HepG2 (cell line): ENCODE results near the gene CIDEA. TPM values are rescaled to one million over a fixed set of nuclear protein-coding genes. Genes with fewer than 3 reads are reported as not detected.

Experiments used
- ATAC-seq: fragments of 200-7000 bp; cut with Tn5 transposase; 3 replicates; pipeline ENCODE4 v1.9.1; 2020; ENCODE audit warnings: mild to moderate bottlenecking, moderate library complexity
- BruUV-seq: library from RNA; stranded (reverse); fragments of 400-500 nt; replicated peaks from 2 replicates; lab custom pipeline; 2021; lab: Mats Ljungman, UMichigan
- CTCF ChIA-PET: fragments of 300-600 bp; formaldehyde crosslinking; extraction: SDS; loops from one replicate; lab custom pipeline; 2021; ENCODE audit warnings: low total read pairs, inconsistent platforms, low intra/inter-chr PET ratio; lab: Yijun Ruan, JAX
- POLR2A ChIA-PET: fragments of 350-600 bp; sonication (Branson Sonifier 250); formaldehyde crosslinking; loops from one replicate; lab custom pipeline; 2020; ENCODE audit warnings: antibody characterized with exemption, inconsistent platforms; lab: Yijun Ruan, JAX
- DNase-seq: peaks from one replicate; pipeline ENCODE4 v3.0.0-alpha.2; 2015; ENCODE audit warnings: low spot score
- FAIRE-seq: peaks from 3 replicates; lab custom pipeline; 2011; peaks lifted over from hg19 to GRCh38; lab: Jason Lieb, UNC
- H2AFZ ChIP-seq: one replicate; pipeline ENCODE4 v1.6.1; 2011; ENCODE audit warnings: low read length, inconsistent platforms
- H3K27ac ChIP-seq: fragments of 300-600 bp; 3 replicates; pipeline ENCODE4 v1.8.0; 2011; ENCODE audit warnings: mixed run types, mild to moderate bottlenecking, mixed read lengths, low read length, inconsistent platforms; ENCODE audit not compliant: insufficient read depth; ENCODE audit errors: extremely low read length
- H3K27me3 ChIP-seq, 2 experiments: fragments of 200-600 bp in 1 of 2; 2 replicates in 1 of 2; 3 replicates in 1 of 2; pipeline versions ENCODE4 v1.6.0 to v1.8.0; 2011; ENCODE audit warnings: low read length in 2 of 2, mild to moderate bottlenecking in 2 of 2, moderate library complexity in 2 of 2, inconsistent platforms in 1 of 2; ENCODE audit not compliant: insufficient read depth in 2 of 2, control insufficient read depth in 1 of 2
- H3K36me3 ChIP-seq, 2 experiments: fragments of 200-600 bp in 1 of 2; replicated peaks in 1 of 2; 2 replicates in 1 of 2; 3 replicates in 1 of 2; pipeline versions ENCODE4 v1.5.1 to v1.8.0; 2011; ENCODE audit warnings: low read length in 2 of 2, inconsistent platforms in 1 of 2; ENCODE audit not compliant: insufficient read depth in 2 of 2, control insufficient read depth in 1 of 2
- H3K4me1 ChIP-seq: 2 replicates; pipeline ENCODE4 v1.5.1; 2012; ENCODE audit warnings: low read length, inconsistent platforms; ENCODE audit not compliant: insufficient read depth
- H3K4me2 ChIP-seq: 2 replicates; pipeline ENCODE4 v1.6.0; 2011; ENCODE audit warnings: low read depth, low read length, inconsistent platforms
- H3K4me3 ChIP-seq, 3 experiments: fragments of 200-600 bp in 1 of 3; sonication (generic), shearing (Covaris generic) in 1 of 3; replicated peaks in 1 of 3; 2 replicates each; pipeline ENCODE4 v1.5.1; 2011 to 2016; ENCODE audit warnings: low read length in 3 of 3, inconsistent platforms in 2 of 3, low read depth in 2 of 3, mild to moderate bottlenecking in 2 of 3, control low read depth in 1 of 3, mixed read lengths in 1 of 3; ENCODE audit not compliant: insufficient read depth in 1 of 3
- H3K79me2 ChIP-seq: one replicate; pipeline ENCODE4 v1.6.1; 2011; ENCODE audit warnings: low read length, inconsistent platforms; ENCODE audit not compliant: insufficient read depth
- H3K9ac ChIP-seq: 2 replicates; pipeline ENCODE4 v1.6.0; 2011; ENCODE audit warnings: mild to moderate bottlenecking, low read depth, low read length, inconsistent platforms; ENCODE audit not compliant: insufficient read depth
- H3K9me3 ChIP-seq: 2 replicates; pipeline ENCODE4 v1.5.1; 2012; ENCODE audit warnings: mild to moderate bottlenecking, low read length
- H4K20me1 ChIP-seq: 2 replicates; pipeline ENCODE4 v1.6.0; 2011; ENCODE audit warnings: inconsistent platforms, mild to moderate bottlenecking, low read length, moderate library complexity; ENCODE audit not compliant: insufficient read depth
- CREB3 ChIP-seq: sonication (generic); formaldehyde crosslinking; IDR thresholded peaks from 2 replicates; pipeline ENCODE4 v1.5.0; 2020; ENCODE audit warnings: missing genetic modification reagents
- ERF ChIP-seq: IDR thresholded peaks from 2 replicates; pipeline ENCODE4 v1.6.1; 2018; ENCODE audit warnings: missing biosample characterization, missing genetic modification reagents
- GTF2F1 ChIP-seq: fragments of 150-350 bp; IDR thresholded peaks from 2 replicates; pipeline ENCODE4 v1.6.1; 2014; ENCODE audit warnings: low read length
- KAT2B ChIP-seq: fragments of 150-350 bp; IDR thresholded peaks from 2 replicates; pipeline ENCODE4 v1.6.1; 2014; ENCODE audit warnings: low read depth, low read length, borderline replicate concordance
- MZF1 ChIP-seq: sonication (generic); formaldehyde crosslinking; IDR thresholded peaks from 2 replicates; pipeline ENCODE4 v1.8.1; 2023; ENCODE audit warnings: mild to moderate bottlenecking, missing genetic modification reagents, borderline replicate concordance
- NCOA1 ChIP-seq: sonication (generic); formaldehyde crosslinking; IDR thresholded peaks from 2 replicates; pipeline ENCODE4 v1.9.0; 2021; ENCODE audit warnings: missing genetic modification reagents
- NCOA2 ChIP-seq: sonication (generic); formaldehyde crosslinking; IDR thresholded peaks from 2 replicates; pipeline ENCODE4 v1.8.0; 2022; ENCODE audit warnings: inconsistent platforms
- RCOR2 ChIP-seq: IDR thresholded peaks from 2 replicates; pipeline ENCODE4 v1.6.1; 2016; ENCODE audit warnings: missing biosample characterization, missing genetic modification reagents
- SRSF9 ChIP-seq: fragments of 200-400 bp; formaldehyde crosslinking; IDR thresholded peaks from 2 replicates; pipeline ENCODE4 v1.6.1; 2018; ENCODE audit warnings: borderline replicate concordance, mild to moderate bottlenecking, low read depth, low read length; ENCODE audit not compliant: insufficient read depth, poor library complexity, severe bottlenecking
- TAF1 ChIP-seq: sonication (generic); formaldehyde crosslinking; IDR thresholded peaks from 2 replicates; pipeline ENCODE4 v1.4.0; 2020; ENCODE audit warnings: missing genetic modification reagents
- YY1 ChIP-seq: IDR thresholded peaks from 2 replicates; pipeline ENCODE4 v1.6.1; 2011; ENCODE audit warnings: low read length, low read depth, moderate library complexity, mild to moderate bottlenecking; ENCODE audit not compliant: insufficient read depth, insufficient replicate concordance
- ZNF234 ChIP-seq: sonication (generic); formaldehyde crosslinking; conservative IDR thresholded peaks from 2 replicates; pipeline ENCODE4 v1.5.1; 2020; ENCODE audit warnings: mild to moderate bottlenecking, missing genetic modification reagents
- ZNF616 ChIP-seq: sonication (generic); formaldehyde crosslinking; IDR thresholded peaks from 2 replicates; pipeline ENCODE4 v1.5.0; 2020; ENCODE audit warnings: low read depth, mild to moderate bottlenecking, missing genetic modification reagents
- ZNF713 ChIP-seq: sonication (generic); formaldehyde crosslinking; IDR thresholded peaks from 2 replicates; pipeline ENCODE4 v1.4.0; 2020; ENCODE audit warnings: mild to moderate bottlenecking, missing genetic modification reagents
- ZNF740 ChIP-seq: sonication (generic); formaldehyde crosslinking; IDR thresholded peaks from 2 replicates; pipeline ENCODE4 v1.4.0; 2020; ENCODE audit warnings: missing genetic modification reagents
- WGBS: methylation state at CpG from one replicate; pipeline ENCODE4 v1.1.6; 2017; ENCODE audit warnings: low lambda C conversion rate; 5-methylcytosine and 5-hydroxymethylcytosine counted together
- in situ Hi-C: cut with HindIII; loops from 2 replicates; pipeline ENCODE4 v1.10.0; 2017; ENCODE audit warnings: low pct_unique_long_range_greater_than_20kb; ENCODE audit not compliant: extremely low pct_ligation_motif_present
- intact Hi-C: fragments of 100-400 bp; cut with micrococcal nuclease; formaldehyde crosslinking; loops from one replicate; pipeline ENCODE4 v1.10.0; 2022; ENCODE audit not compliant: unreplicated experiment
- polyA plus RNA-seq, 8 experiments: library from polyadenylated mRNA; depleted of rRNA in 3 of 8; stranded (reverse) in 7 of 8; unstranded in 1 of 8; fragments of >200 nt; fragmentation: Illumina TruSeq in 4 of 8; extraction: Trizol in 4 of 8; gene quantifications; 2 replicates each; pipeline versions ENCODE4 v1.2.1 to v1.2.3, GENCODE V29; 2011 to 2016; ENCODE audit warnings: low read depth in 4 of 8, missing spikeins in 1 of 8, mixed read lengths in 1 of 8; ENCODE audit not compliant: insufficient read depth in 1 of 8
- total RNA-seq, 5 experiments: library from RNA; depleted of rRNA; stranded (reverse); fragments of >200 nt; fragmentation: Illumina TruSeq; extraction: Trizol; gene quantifications; 2 replicates each; pipeline ENCODE4 v1.2.3, GENCODE V29; 2016; ENCODE audit warnings: low read depth in 1 of 5
- TF ChIP-seq, protein P1 (sequence below): sonication (generic); formaldehyde crosslinking; IDR thresholded peaks from 2 replicates; pipeline ENCODE4 v1.8.1; 2023; ENCODE audit warnings: mild to moderate bottlenecking, moderate library complexity, missing genetic modification reagents
- TF ChIP-seq, protein P2 (sequence below): sonication (generic); formaldehyde crosslinking; IDR thresholded peaks from 2 replicates; pipeline ENCODE4 v1.5.0; 2020; ENCODE audit warnings: missing genetic modification reagents, mild to moderate bottlenecking, borderline replicate concordance
- TF ChIP-seq, protein P3 (sequence below): IDR thresholded peaks from 2 replicates; pipeline ENCODE4 v1.6.1; 2016; ENCODE audit warnings: missing compliant biosample characterization, missing genetic modification reagents, borderline replicate concordance

Gene CIDEA
- total and polyA plus RNA-seq, 2 of the 13 experiments (the other 11 are each of a cell fraction or from before 2014, with no cell fraction given) = not detected

DNA sequence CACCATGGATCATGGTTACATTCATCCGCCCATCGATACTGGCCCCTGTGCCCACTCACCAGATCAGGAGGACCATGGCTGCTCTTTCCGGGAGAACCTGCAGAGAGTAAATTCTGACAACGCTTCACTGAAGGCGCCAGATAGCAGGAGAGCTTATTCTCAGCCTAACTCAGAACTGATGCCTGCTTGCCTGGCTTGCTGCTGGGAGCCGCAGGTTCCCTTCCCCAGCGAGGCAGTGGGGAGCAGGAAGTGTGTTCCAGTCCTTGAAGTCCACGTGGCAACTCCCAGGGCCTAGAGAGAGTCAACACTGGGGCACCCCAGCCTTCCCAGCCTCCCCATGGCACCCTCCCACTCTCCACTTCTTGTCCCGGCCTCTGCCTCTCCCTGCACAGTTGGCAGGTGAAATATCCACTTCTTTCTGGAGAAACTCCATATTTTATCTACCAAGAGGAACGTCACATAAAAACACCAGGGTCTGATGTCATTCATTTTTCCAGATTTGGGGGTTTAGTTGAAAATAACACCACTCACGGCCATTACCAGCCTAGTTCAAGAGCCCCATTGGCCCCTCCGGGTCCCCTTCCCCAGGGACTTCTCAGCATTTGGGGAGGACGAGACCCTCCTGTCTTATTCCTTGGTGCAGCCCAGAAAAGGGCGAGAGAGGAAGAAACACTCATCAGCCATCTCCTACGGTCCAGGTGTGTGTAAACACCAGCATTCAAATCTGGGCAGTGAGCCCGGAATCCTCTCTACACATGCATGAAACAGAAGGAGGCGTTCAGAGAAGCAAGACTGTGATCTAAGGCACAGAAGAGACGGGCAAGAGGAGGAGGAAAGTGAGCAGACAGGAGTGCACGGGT, 50.4 kb downstream of the CIDEA start (continued):
- no peak for TF ChIP-seq MZF1 (CRISPR knock-in tag)
- TF ChIP-seq, all 625 proteins: peak for 1

GRCh38 chr18:12305211-12305610, 51.0 kb downstream of the CIDEA start:
- no TSS peak for BruUV-seq
- H3K79me2 ChIP-seq = no peaks in the 10 kb centered on the region
- intact Hi-C loops = loop anchor here (5.0 kb wide), 1 partner anchor 33 kb away; no protein-coding TSS in a partner anchor
- no peak for DNase-seq
- CTCF ChIA-PET = no interaction called here
- no peaks in the 10 kb centered on the region for H4K20me1 ChIP-seq
- ATAC-seq = no peak
- H3K4me1 ChIP-seq = peaks cover 48% of the 10 kb centered on the region
- no peak overlapping the region for H3K27ac ChIP-seq
- no peak overlapping the region for H3K9ac ChIP-seq
- no peaks in the 10 kb centered on the region for H3K36me3 ChIP-seq
- no peaks in the 10 kb centered on the region for H3K9me3 ChIP-seq
- POLR2A ChIA-PET = no interaction called here
- TF ChIP-seq, protein P1, sequence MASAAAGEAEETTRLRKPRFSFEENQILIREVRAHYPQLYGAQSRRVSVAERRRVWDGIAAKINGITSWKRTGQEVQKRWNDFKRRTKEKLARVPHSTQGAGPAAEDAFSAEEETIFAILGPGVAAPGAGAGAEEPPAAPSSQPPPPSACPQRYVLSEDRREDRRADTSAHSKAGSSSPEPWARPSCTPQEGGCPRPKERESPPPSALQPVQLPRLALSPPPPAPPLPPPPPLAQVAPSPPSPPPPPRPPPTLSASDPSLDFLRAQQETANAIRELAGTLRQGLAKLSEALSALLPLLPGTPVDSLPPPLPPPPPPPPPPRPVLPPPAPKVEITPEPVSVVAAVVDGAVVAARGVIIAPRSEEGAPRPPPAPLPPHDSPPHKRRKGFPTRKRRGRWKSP (CRISPR knock-in tag) = no peak
- TF ChIP-seq KAT2B = no peak
- TF ChIP-seq CREB3 = no peak
- no peak for TF ChIP-seq SRSF9
- TF ChIP-seq NCOA2 (CRISPR knock-in tag) = no peak
- TF ChIP-seq ZNF616 (CRISPR knock-in tag) = no peak
- TF ChIP-seq, protein P2, sequence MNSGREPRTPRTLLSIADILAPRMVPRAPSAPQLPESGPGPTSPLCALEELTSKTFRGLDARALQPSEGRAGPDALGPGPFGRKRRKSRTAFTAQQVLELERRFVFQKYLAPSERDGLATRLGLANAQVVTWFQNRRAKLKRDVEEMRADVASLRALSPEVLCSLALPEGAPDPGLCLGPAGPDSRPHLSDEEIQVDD = no peak
- no peak for TF ChIP-seq ZNF713 (CRISPR knock-in tag)
- TF ChIP-seq RCOR2 (CRISPR knock-in tag) = no peak
- no peak for TF ChIP-seq ZNF740
- TF ChIP-seq, protein P3, sequence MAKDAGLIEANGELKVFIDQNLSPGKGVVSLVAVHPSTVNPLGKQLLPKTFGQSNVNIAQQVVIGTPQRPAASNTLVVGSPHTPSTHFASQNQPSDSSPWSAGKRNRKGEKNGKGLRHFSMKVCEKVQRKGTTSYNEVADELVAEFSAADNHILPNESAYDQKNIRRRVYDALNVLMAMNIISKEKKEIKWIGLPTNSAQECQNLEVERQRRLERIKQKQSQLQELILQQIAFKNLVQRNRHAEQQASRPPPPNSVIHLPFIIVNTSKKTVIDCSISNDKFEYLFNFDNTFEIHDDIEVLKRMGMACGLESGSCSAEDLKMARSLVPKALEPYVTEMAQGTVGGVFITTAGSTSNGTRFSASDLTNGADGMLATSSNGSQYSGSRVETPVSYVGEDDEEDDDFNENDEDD (CRISPR knock-in tag) = no peak
- no peak for TF ChIP-seq TAF1 (CRISPR knock-in tag)
- no peak for TF ChIP-seq ERF (CRISPR knock-in tag)
- TF ChIP-seq ZNF234 (CRISPR knock-in tag) = no peak
- no peak for TF ChIP-seq YY1
- TF ChIP-seq NCOA1 (CRISPR knock-in tag) = no peak
- no peak for TF ChIP-seq GTF2F1
- 52% methylated on average over 12 of the region's 12 CpGs for WGBS
- no peak for FAIRE-seq
- no peak overlapping the region for H2AFZ ChIP-seq
- no peak overlapping the region; a peak in 1 of 6 replicates for H3K4me3 ChIP-seq
- in situ Hi-C loops = no loop called here
- 0 out of 2 replicates have a peak overlapping the region, but pooled peaks have one; percentile 3 for H3K4me2 ChIP-seq
- peaks cover 7 to 53% of the 10 kb centered on the region in 2 experiments for H3K27me3 ChIP-seq
